GM19324 (cell line): ENCODE results near the gene CDIPT.

ENCODE experiments used
- ATAC-seq: cut with Tn5 transposase; IDR thresholded peaks from one replicate; pipeline ENCODE4 v1.9.1; 2021; ENCODE audit warnings: mild to moderate bottlenecking, moderate library complexity; ENCODE audit not compliant: unreplicated experiment, low FRiP score

The CDIPT gene

DNA sequence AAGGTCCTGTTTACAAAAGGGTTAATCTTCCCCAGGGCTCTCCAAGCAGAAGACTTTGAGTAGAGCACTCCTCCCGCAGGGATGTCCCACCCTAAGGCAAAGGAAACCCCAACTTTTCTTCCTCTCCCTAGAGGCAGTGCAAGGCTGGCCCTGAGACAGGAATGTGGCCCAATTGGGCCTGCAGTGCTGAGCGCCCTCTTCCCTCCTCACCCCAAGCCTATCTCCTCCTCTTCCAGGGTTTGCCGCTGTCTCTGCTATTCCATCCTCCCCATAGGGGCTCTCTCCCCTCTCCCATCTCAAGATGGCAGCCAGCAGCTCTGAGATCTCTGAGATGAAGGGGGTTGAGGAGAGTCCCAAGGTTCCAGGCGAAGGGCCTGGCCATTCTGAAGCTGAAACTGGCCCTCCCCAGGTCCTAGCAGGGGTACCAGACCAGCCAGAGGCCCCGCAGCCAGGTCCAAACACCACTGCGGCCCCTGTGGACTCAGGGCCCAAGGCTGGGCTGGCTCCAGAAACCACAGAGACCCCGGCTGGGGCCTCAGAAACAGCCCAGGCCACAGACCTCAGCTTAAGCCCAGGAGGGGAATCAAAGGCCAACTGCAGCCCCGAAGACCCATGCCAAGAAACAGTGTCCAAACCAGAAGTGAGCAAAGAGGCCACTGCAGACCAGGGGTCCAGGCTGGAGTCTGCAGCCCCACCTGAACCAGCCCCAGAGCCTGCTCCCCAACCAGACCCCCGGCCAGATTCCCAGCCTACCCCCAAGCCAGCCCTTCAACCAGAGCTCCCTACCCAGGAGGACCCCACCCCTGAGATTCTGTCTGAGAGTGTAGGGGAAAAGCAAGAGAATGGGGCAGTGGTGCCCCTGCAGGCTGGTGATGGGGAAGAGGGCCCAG is 50.0 kb downstream of the CDIPT start:
- no peak for ATAC-seq

DNA sequence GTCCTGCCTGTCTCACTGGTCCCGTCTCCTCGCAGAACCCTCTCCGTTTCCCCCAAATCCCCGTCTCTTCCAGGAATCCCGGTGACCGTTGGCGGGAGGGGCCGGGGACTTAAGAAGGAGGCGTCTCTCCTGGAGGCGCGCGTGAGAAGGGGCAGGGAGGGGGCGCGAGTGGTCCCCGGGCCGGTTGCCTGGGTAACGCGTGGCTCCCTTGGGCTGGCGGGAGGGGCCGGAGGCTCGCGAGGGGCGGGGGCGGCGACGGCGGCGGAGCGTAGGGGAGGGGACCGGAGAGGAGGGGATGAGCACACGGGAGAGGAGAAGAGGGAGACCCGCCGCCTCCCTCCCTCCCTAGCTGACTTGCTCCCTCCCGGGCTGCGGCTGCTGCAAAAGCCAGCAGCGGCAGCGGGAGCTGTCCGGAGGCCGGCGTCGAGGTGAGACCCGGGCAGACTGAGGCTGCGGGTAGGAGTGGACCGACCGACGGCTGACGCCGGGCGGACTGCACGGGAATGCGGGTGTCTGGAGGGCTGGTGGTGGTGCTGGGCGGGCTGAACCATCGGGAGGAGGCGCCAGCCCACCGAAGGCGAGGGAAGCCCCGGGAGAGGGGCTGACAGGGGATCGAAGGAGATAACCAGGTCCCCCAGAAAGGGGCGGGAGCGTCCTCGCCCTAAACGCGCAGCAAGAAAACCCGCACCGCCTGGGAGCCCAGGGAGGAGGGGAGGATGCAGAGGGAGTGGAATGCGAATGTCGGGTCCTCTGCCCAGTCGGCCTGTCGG is 50.9 kb downstream of the CDIPT start, which contains the start of gene PRRT2:
Gene PRRT2 (plus strand): TSS at position 298 of the 770 bp plus-strand sequence. CDS start 862 bp downstream, outside the sequence.
- ATAC-seq, result no peak

DNA sequence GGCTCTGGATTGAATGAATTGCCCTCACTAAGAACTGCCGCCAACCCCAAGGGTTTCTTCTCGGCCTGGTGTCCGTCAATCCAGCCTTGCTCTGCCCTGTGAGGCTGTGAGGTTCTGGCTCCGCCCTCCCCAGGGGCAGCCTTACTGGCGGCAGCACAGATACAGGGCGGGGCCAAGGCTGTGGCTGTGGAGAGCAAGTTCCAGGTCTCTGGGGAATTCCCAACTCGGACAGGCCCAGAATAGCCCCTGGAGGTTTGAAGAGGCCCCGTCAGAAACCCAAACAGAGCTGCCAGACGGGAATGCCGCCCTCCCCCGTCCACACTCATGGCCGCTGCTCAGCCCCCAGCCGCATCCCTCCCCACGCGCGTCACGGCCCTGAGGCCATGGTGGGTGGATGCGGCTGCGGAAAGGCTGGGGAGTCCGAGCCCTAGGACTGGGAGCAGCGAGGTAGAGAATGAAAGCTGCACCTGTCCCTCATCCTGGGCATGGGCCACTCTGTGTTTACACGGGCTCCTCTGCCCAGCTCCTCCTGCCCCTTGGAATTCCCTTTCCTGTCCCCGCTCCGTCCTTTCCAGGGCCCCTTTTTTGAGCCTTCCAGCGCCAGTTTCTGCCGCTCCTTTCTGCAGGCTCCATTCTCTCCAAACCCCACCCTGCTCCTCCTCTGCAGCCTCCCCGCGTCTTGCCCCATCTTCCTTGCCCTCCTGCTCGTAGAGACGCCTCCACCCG is 51.7 kb downstream of the CDIPT start:
- ATAC-seq, result no peak

DNA sequence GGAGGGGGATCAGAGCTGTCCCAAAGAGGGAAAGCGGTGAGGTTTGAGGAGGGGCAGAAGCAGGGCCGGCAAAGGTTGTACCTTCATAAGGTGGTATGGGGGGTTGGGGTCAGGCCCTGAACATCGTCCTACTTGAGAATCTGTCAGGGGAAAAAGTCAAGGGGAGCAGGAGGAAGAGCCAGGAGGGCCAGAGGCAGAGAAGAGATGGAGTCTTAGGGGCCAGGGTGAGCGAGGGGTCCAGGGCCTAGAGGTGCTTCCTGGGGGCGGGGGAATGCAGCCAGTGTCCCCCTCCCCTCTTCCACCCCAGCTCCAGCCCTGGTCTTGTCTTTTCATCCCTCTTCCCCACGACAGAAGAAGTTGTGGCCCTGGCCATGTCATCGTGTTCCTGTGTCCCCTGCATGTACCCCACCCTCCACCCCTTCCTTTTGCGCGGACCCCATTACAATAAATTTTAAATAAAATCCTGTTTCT is 52.3 kb downstream of the CDIPT start:
- no peak for ATAC-seq

DNA sequence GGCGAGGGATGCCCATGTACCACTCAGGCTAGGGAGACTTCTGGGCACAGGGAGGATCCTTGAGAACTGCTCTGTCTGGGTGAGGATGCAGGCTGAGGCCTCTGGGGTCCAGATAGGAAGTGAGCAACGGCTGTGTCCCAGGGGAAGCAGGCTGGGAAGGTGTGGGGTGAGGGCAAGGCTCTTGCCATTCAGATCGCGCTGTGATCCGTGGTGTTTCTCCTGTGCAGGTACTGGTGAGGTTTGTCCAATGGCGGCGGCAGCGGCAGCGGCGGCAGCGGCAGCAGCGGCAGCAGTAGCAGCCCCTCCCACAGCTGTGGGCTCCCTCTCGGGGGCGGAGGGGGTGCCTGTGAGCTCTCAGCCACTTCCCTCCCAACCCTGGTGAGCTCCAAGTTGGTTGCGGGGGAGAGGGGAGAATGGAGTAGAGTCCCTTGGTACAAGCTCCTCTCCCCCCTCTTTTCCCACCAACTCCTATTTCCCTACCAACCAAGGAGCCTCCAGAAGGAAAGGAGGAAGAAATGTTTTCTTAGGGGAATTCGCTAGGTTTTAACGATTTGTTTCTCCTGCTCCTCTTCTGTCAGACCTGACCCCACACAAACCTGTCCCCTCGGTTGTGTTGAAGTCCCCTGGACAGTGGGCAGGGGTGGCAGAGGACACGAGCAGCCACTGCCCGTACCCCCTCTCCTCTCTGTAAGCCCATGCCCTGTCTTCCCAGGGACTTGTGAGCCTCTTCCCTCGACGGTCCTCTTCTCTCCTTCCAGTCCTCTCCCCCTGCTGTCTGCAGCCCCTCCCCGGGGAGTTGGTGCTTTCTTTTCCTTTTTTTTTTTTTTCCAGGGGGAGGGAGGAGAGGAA is 53.0 kb downstream of the CDIPT start:
- ATAC-seq, result no peak

DNA sequence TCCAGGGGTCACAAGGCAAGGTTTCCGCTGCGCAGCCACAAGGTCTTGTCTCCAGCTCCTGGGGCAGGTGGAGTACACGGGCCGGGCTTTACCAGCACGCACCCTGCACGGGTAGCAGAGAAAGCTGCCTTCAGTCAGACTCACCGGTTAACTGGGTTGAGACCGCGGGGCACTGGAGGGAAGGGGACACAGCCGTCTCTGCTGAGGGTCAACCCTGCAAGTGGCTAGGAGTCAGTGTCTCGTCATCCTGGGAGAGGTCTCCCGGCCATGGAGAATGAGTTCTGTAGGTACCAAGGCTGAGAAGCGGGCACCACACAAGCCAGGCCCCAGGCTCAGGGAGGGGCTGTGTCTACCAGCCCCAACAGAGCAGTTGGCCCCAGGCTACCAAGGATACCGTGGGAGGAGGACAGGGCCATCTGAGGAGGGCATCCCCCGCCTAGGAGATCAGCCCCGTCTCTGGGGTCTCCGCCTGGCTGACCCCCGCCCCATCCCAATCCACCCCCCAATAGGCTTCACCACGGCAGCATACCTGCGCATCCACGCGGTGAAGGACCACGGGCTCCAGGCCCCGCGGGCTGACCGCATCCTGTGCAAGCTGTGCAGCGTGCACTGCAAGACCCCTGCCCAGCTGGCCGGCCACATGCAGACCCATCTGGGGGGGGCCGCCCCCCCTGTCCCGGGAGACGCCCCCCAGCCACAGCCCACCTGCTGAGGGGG is 53.8 kb downstream of the CDIPT start:
- no peak for ATAC-seq
